ENCODE measurements around the gene ADCYAP1.
"Not testable (repeated sequence)": the region's sequence is repeated elsewhere in the genome, so short reads cannot be mapped to it uniquely, and the experiment has no call there.

ADCYAP1 gene

DNA sequence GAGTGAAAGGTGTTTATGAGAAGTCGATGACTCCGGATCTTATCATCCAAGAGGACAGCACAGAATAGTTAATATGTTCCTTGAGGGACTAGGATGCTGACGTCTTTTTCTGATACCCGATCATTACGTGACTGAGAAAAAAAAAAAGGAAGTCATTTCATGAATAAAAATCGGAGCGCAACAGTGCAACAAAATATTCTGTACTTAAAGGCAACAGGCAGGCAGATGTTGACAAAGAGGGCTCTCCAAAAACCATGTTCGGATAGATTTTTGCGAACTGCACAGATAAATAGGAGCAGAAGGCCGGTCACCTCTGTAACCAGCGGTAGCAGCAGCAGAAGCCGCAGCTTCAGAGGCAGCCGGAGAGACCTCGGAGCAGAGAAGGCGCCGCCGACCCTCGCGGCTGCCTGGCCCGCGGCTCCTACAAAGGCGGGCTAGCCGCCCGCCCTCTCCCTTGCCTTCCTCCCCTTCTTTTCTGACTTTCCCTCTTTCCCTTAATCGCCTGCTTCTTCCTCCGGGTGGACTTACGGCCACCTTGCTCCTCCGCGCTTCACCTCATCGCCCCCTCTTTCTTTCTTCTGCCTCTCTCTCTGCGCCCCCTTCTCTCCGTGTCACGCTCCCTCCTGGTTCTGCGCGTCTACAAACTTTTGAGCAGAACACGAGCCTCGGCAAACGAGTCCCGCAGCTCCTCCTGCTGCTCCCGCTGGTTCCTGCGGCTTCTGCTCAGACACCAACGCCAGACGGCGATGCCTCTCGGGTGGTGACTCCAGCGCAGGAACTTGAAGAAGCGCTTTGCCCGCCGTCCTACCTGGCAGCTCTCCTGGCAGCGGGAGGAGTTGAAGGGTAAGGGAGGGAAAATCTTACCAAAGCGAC, at the start of gene ADCYAP1:
ADCYAP1 (plus strand) TSS at position 654 of the 873 bp plus-strand sequence. CDS start 516 bp downstream, outside the sequence.
- no peak for DNase-seq (ENCODE audit: low read depth)

DNA sequence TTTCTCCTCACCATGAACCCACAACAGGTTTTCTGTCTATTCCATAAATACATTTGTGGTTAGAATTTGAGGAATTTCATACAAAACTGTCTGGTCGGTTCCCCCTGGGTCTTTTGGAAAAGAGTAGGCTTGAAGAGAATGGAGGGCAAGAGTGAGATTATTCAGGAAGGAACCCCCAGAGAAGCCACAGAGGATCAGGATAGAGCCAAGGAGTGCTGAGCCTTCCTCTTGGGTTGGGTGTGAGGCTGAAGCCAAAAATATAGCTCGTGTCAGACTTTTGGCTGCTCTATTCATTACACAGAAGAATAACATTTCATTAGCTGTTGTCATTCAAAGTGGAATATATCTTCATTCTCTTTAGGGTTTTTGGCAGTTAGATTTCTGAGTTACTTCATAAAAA, 46.7 kb upstream of the ADCYAP1 start:
- DNase-seq (ENCODE audit: low read depth), result no peak

DNA sequence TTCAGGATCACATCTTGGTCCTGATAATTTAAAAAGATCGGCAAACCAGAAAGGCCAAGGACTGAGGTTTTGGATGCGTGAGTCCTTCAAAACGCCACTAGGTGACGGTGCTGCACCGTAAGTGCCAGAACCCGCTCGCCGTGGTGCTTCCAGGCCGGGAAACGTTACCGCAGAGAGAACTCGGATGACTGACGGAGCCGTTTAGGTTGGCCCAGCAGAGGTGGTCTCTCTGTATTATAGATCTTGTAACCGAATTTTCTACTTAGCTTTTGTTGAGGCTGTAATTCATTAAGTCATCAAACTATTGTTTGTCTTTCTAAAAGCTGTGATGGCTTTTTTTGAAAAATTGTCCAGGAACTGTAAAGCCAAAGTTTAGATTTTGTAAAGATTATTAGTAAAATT, 39.8 kb upstream of the ADCYAP1 start:
- peak; percentile 64 for DNase-seq (ENCODE audit: low read depth)

DNA sequence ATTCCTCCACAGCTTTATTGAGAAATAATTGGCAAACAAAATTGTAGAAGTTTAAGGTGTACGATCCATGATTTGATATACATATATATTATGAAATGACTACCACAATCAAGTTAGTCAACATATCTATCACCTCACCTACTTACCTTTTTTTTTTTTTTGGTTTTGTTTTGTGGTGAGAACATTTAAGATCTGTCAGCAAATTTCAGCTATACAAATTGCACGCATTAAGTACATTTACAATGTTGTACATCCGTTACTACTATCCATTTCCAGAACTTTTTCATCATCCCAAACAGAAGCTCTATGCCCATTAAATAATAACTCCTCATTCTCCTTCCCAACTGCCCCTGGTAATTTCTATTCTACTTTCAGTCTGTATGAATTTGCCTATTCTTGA, 37.4 kb upstream of the ADCYAP1 start:
- DNase-seq (ENCODE audit: low read depth), result no peak

DNA sequence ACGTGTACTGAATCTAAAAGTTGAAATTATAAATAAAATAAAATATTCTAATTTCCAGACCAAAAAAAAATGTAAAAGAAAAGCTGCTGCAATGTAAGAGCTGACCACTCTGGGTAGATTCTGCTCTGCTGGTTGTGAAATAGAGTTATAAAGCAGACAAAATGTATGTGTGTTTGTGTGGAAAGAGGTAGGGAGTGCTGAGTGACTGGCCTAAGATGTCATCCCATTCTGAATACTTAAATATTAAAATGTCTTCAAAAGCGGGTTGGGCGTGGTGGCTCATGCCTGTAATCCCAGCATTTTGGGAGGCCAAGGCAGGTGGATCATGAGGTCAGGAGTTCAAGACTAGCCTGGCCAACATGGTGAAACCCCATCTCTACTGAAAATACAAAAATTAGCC, 31.2 kb upstream of the ADCYAP1 start:
- DNase-seq (ENCODE audit: low read depth), result not testable (repeated sequence)

DNA sequence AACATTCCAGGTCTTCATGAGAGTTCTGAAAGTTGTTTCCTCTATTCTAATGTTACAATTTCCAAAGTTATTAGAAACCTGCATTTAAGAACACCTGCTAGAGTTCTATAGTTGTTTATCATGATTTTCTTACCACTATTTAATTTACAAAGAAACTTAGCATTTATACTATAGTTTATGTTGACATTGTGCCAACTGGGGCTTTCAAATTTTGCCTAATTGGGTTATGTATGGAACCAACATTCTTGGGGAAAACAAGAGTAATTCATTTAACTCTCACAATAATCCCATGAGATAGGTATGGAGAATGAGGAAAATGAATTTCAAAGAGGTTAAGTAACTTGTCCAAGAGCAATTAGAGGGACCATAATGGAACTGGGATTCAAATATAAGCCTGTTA, 28.8 kb upstream of the ADCYAP1 start:
- DNase-seq (ENCODE audit: low read depth), result no peak

DNA sequence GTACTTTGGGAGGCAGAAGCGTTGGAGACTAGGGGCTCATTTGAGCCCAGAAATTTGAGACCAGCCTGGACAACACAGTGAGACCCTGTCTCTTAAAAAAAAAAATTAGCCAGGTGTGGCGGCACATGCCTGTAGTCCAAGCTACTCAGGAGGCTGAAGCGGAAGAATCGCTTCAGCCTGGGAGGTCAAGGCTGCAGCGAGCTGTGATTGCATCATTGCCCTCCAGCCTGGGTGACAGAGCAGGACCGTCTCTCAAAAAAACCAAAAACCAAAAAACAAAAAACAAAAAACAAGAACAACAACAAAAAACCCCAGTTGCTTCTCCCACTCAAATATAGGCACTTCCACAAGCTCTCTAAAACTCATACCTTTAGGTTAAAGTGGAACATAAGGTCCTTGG, 27.4 kb upstream of the ADCYAP1 start:
- no peak for DNase-seq (ENCODE audit: low read depth)

DNA sequence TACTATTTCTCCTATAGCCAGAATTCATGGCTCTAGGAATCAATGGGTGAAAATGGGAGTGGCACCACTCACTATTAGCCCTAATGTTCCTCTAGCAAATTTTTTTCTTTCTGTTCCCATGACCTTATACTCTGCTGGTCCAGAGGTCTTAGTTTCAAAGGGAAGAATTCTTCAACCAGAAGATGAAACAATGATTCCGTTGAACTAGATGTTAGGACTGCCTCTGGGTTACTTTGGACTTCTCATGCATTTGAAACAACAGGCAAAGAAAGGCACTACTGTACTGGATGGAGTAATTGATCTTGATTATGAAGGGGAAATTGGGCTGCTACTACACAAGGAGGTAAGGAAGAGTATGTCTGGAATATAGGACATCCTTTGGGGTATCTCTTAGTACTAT, 18.6 kb upstream of the ADCYAP1 start:
- DNase-seq (ENCODE audit: low read depth), result no peak

DNA sequence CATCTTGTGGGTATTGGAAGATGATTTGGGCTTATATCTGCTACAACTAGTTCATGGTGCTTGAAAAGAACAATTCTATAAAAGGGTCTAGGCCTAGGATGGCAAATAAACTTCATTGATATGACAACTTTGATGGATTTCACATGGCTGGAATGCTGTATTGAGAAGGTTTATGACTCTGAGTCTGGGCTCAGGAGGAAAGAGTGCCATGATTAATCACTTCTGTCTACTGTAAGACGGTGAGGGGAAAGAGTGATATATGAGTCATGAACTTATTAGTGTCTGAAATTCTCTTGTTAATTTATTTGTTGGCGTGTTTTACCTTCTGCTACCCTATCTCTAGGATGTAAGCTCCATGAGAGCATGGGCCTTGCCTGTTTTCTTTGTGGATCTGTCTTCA, 17.0 kb upstream of the ADCYAP1 start:
- DNase-seq (ENCODE audit: low read depth), result no peak

DNA sequence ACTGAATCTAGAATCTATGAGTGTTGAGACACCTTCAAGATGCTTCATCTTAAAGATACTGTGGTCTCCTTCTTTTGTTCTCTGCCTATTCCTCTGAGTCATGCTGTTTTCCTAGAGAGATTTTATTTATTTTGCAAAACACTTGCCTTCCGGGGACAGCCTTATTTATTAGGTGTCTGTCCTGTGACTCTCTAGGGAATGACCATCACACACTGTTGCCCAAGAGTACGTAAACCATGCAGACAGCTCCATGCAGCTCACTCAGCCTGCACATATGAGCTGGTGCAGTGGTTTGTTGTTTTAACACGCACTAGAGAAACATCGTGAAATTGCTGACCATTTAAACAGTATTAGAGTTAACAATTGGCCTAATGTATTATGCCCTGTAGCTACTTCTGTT, 12.4 kb upstream of the ADCYAP1 start:
- DNase-seq (ENCODE audit: low read depth), result no peak

DNA sequence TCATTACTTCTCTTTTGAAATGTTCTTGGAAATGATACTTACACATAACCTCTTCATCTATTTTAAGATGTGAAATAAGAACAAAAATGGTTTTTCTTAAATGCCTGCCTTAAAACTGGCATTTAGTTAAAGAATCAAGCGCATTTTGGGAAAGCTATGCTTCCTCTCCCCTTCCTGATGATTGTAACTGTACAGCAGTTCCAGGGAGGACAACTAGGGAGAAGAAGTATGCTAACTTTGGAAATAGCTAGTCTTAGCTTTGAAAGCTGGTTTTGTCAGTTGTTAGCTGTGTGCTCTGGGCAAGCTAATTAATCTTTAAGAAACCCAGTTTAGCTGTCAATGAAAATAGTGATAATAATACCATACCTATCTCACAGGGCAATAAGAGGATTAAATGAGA, 8.4 kb upstream of the ADCYAP1 start:
- no peak for DNase-seq (ENCODE audit: low read depth)

DNA sequence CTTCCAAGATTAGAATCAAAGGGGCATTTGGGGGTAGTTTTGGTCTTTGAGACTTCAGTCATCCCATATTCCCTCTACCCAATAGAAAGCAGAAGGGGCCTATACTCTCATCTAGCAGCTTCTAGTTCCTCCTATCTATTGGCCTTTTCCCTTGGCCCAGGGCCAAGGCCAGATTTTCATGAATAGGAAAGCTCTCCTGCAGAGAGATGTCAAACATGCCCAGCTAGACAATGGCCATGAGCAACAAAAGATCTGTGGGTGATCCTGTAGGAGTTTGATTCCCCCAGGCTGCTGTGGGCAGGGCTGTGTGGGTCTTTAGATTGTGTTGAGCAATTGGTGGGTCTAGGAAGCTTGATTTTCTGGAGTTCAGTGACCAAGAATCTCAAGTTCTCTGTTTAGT, 2.9 kb upstream of the ADCYAP1 start:
- no peak for DNase-seq (ENCODE audit: low read depth)

DNA sequence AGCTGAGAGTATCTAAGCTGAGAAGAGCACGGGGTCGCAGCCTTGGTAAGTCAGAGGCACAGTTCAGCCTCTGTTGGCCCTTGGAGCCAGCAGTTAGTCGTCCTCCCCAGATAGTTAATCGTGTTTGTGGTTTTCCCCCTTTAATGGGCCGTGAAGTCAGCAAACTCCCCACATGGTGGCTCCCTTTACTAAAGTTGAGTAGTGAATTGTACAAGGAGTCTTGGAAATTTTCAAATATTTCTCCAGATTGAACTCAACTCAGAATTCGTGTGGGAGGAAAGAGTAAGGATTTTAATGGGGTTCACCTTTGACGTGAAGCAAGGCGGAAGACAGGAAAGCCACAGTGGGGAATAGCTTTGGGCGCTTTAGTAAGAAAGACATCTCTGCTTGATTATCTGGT, 2.4 kb upstream of the ADCYAP1 start:
- no peak for DNase-seq (ENCODE audit: low read depth)

DNA sequence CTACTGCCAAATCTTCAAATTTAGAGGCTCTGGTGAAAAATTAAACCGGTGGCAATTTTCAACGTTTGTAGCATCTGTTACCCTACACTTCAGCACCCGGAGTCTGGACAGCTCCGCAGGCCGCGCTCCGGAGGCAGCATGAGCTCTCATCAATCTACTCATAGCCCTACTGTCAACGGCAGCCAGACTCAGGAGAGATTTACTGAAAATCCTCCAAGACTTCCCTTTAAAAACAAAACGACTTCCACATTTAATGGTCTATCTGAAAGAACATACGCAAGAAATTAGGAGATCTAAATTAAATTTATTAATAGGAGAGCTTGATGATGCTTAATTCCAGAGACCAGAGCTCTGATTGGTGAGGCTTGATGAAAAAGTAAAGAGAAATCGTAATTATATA, 970 bp upstream of the ADCYAP1 start:
- no peak for DNase-seq (ENCODE audit: low read depth)

DNA sequence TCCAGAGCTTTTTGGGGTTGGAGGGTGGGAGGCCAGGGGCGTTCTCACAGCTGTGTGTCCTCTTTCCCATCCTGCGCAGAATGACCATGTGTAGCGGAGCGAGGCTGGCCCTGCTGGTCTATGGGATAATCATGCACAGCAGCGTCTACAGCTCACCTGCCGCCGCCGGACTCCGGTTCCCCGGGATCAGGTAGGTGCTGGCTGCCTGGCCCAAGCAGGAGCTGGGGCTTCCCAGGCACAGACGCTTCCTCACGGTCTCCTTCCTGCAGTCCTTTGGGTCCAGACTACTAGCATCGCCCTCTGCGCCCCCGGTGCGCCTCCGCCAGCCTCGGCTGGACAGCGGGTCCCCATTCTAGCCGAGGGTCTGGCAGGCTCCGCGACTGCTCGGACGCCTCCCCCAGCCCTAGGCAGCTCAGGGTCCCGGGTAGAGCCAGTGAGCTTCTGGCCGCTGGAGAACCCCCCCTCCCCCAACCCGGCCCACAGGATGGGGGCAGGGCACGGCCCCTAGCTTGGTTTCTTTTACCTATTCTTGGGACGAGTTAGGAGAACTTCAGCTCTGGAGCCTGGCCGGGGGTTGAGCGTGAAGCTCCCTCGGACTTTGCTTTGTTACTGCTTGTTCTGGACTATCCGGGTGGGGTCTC, 756 bp downstream of the ADCYAP1 start:
- no peak for DNase-seq (ENCODE audit: low read depth)

DNA sequence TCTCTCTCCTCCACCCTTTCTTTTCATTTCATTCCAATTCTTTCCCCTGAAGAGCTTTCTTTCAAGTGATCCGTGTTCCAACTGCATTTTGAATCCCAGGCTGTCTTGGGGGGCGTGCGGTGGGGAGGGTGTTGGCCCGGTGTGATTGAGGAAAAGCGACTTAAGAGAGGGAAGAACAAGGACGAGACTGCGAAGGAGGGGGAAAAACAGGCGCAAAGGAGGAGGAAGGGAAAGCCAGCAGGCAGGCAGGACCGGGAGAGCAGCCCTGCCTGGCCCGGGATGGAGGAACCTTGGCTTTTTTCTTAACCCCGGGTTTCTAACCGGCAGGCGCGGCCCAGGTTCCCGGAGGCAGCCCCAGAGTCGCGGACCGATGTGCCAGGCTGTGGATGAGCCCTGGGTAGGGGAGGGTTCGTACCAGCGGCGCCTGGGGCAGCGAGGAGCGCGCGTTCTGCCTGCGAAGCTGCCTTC, 1.3 kb downstream of the ADCYAP1 start:
- no peak for DNase-seq (ENCODE audit: low read depth)

DNA sequence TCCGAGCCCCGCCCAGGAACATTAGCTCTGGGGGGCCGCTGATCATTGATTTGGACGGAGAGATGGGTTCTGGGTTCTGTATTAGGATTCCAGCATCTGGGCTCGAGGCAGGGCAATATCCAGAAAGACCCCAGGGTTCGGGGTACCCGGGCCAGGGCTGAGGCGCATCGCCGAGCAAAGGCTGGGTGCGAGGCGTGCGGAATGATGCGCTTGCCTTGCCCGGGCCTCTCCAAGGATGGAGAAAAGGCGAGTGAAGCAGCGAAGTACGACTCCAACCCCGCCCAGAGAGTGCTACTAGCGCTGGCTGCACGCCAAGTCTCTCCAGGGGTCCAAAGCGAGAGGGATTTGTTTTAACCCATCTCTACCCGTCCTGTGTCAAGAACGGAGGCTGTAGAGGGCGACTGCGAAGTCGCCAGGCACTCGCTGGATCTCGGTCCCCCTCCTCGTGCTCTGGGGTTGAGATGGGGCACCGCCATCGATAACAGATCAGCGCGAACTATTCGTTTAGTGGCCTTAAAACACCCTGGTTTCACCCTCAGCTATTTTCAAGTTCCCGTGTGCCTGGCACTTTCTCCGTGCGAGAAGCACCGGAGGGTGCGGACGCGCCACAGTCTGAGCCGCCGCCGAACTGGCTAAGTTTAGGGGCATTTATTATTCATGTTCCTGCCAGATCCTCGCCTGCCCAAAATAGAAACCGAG, 1.9 kb downstream of the ADCYAP1 start:
- DNase-seq (ENCODE audit: low read depth), result no peak

DNA sequence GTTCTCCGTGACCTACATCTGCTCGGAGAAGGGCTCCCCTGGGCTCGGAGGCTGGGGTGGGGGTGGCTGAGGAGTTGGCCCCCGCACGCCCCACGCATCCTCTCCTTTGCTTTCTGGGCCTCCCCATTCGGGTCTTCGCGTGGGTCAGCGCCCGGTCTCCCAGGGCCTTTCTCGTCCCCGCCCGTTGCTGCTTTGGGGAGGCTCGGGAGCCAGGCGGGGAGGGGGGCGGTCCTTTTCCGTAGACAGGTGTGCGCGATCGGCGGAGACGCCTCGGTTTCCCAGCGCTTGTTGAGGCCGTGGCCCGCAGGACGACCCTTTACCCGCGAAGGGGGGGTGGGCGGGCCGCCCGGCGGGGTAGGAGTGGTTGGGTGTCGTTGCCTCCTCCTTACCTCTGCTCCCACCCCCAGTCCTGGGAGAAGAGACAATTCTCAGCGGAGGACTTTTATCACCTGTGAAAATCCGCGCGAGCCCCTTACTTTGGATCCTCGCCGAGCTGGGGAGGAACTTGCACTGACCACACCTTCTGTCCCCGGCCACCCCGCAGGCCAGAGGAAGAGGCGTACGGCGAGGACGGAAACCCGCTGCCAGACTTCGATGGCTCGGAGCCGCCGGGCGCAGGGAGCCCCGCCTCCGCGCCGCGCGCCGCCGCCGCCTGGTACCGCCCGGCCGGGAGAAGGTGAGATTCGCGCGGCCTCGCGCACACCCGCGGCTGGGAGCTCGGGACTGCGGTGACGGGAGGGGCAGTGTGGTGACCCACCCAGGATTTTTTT, 2.6 kb downstream of the ADCYAP1 start:
- no peak for DNase-seq (ENCODE audit: low read depth)

DNA sequence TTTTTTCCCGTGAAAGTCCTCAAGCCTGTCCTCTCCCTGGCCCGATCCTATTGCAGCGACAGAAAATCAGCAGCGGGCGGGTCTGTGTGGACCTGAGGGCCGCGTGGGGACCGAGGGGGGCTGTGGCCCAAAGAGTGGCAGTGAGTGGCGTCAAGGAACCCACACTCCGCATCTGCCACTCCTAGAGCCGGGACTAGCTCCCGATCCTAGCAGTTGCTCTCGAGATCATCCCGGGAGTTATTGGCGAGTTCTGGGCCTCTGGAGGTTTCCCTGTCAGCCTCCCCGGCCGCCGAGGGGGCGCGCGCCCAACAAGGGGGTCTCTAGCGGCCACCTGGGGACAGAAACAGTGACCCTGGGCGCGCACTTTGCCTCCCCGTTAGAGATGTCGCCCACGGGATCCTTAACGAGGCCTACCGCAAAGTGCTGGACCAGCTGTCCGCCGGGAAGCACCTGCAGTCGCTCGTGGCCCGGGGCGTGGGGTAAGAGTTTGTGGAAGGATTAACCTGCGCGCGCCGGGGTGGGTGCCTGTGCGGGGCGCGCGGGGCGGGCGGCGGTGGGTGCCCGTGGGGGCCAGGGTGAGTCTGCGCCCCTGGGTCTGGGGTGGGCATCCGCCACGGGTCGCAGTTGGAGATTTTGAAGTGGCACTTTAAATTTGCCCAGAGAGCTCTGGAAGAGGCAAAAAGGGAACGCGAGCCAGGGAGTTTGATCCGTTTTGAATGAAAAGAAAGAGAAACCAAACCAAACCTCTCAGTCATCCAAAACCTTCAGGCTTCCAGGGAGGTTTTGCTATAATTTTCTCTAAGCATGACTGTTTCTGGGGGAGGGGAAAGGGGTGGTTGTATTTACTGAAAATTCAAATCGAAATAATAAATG, 3.5 kb downstream of the ADCYAP1 start:
- DNase-seq (ENCODE audit: low read depth), result no peak

DNA sequence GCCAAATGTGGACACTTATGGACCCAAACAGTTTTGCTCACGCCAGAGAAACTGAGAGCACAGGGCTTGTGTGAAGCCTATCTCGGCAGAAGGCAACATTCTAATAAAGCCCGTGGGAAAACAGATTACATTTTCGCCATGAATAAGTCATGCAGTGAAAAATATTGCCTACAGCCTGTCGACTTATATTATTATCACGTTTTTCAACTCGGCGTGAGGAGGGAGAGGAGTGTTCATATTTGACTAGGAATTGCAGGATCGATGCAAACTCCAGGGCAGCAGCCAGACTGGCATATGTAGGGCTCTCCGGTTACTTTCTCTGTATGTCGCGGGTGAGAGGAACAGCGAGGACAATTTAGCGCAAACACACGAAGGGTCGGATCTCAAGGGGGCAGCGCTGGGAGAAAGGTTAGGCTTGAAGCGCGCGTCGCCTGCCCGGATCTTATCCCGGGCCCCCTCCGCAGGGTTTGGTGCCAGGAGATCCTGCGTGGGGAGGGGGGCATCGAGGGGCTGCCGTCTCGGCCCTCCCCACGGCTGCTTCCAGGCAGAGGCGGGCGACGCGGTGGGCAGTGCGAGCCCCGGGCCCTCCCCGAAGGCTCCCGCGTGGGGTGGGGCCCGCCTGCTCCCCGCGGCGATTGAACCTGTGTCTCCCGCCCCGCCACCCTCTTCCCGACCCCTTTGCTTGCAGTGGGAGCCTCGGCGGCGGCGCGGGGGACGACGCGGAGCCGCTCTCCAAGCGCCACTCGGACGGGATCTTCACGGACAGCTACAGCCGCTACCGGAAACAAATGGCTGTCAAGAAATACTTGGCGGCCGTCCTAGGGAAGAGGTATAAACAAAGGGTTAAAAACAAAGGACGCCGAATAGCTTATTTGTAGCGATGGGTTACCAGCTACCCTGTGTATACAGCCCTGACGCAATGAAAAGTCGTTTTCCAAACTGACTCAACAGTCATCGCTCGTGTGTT, 4.4 kb downstream of the ADCYAP1 start:
- no peak for DNase-seq (ENCODE audit: low read depth)

All from fibroblast of the conjunctiva (primary cell).